B cell (primary cell): ENCODE results near the gene COG4. TPM values are rescaled to one million over a fixed set of nuclear protein-coding genes. Genes with fewer than 3 reads are reported as not detected.

Source experiments
- ATAC-seq: fragments of 200-7000 bp; cut with Tn5 transposase; one replicate; pipeline ENCODE4 v1.10.0; 2021; ENCODE audit warnings: low read depth, mild to moderate bottlenecking, moderate number of reproducible peaks, moderate library complexity
- CTCF ChIA-PET: fragments of 350-600 bp; sonication (Branson Sonifier 250); formaldehyde crosslinking; loops from one replicate; lab custom pipeline; 2021; ENCODE audit warnings: antibody characterized with exemption, inconsistent platforms; lab: Charles Lee
- POLR2A ChIA-PET: fragments of 350-600 bp; sonication (Branson Sonifier 250); formaldehyde crosslinking; loops from one replicate; lab custom pipeline; 2021; ENCODE audit warnings: antibody characterized with exemption; lab: Charles Lee
- DNase-seq: peaks from one replicate; pipeline ENCODE4 v3.0.0; 2013
- H2AFZ ChIP-seq: 2 replicates; pipeline ENCODE4 v1.6.1; 2012; ENCODE audit warnings: mild to moderate bottlenecking, low read depth, low read length; ENCODE audit not compliant: insufficient read depth, poor library complexity, severe bottlenecking
- H3K27ac ChIP-seq, 2 donors: 1 replicate in 1 of 2; 2 replicates in 1 of 2; pipeline ENCODE4 v1.5.1; 2012 to 2013; ENCODE audit warnings: low read length in 2 of 2, mild to moderate bottlenecking in 2 of 2, moderate library complexity in 1 of 2
- H3K27me3 ChIP-seq, 4 experiments: fragments of 200-600 bp in 1 of 4; sonication (generic) in 1 of 4; replicated peaks in 1 of 4; 1 replicate in 2 of 4; 2 replicates in 2 of 4; pipeline versions ENCODE4 v1.6.1 to v1.7.0; 2013 to 2016; ENCODE audit warnings: low read length in 3 of 4, mild to moderate bottlenecking in 2 of 4, mixed read lengths in 1 of 4, moderate library complexity in 1 of 4; ENCODE audit not compliant: insufficient read depth in 4 of 4, control insufficient read depth in 3 of 4; ENCODE audit errors: control extremely low read depth in 1 of 4
- H3K36me3 ChIP-seq, 2 experiments: replicated peaks in 1 of 2; 1 replicate in 1 of 2; 2 replicates in 1 of 2; pipeline versions ENCODE4 v1.6.1 to v1.7.1; 2013; ENCODE audit warnings: low read length in 1 of 2; ENCODE audit not compliant: insufficient read depth in 2 of 2, control insufficient read depth in 1 of 2; ENCODE audit errors: control extremely low read depth in 1 of 2, extremely low read depth in 1 of 2
- H3K4me1 ChIP-seq, 2 donors: fragments of 200-600 bp in 1 of 2; sonication (generic) in 1 of 2; 1 replicate in 1 of 2; 2 replicates in 1 of 2; pipeline versions ENCODE4 v1.5.1 to v1.6.1; 2013 to 2017; ENCODE audit warnings: low read length in 2 of 2; ENCODE audit not compliant: control insufficient read depth in 2 of 2, insufficient read depth in 2 of 2
- H3K4me2 ChIP-seq: replicated peaks from 2 replicates; pipeline ENCODE3; 2012; ENCODE audit warnings: mild to moderate bottlenecking, low read depth, low read length; ENCODE audit not compliant: poor library complexity, severe bottlenecking
- H3K4me3 ChIP-seq, 5 experiments: fragments of 200-600 bp in 1 of 5; sonication (generic) in 1 of 5; 1 replicate in 3 of 5; 2 replicates in 2 of 5; pipeline versions ENCODE4 v1.5.1 to v1.7.0; 2011 to 2016; ENCODE audit warnings: low read length in 4 of 5, mild to moderate bottlenecking in 4 of 5, low read depth in 2 of 5, control low read depth in 1 of 5, moderate library complexity in 1 of 5; ENCODE audit not compliant: insufficient read depth in 1 of 5; ENCODE audit errors: control extremely low read depth in 1 of 5, extremely low read depth in 1 of 5
- H3K79me2 ChIP-seq: fragments of 200-600 bp; sonication (generic); one replicate; pipeline ENCODE4 v1.6.0; 2016; ENCODE audit warnings: low read length; ENCODE audit not compliant: control insufficient read depth, insufficient read depth
- H3K9ac ChIP-seq: fragments of 200-600 bp; sonication (generic); 2 replicates; pipeline ENCODE4 v1.6.1; 2017; ENCODE audit warnings: mild to moderate bottlenecking, low read length, moderate library complexity
- H3K9me3 ChIP-seq, 3 donors: one replicate each; pipeline versions ENCODE4 v1.6.1 to v1.7.1; 2013; ENCODE audit warnings: low read length in 2 of 3; ENCODE audit not compliant: control insufficient read depth in 2 of 3, insufficient read depth in 1 of 3; ENCODE audit errors: control extremely low read depth in 1 of 3
- H4K20me1 ChIP-seq: 2 replicates; pipeline ENCODE4 v1.6.0; 2012; ENCODE audit warnings: mild to moderate bottlenecking, low read length; ENCODE audit not compliant: insufficient read depth, control insufficient read depth, poor library complexity, severe bottlenecking
- H3K27ac Mint-ChIP-seq: one replicate; pipeline ENCODE4 v1.8.0; 2021; ENCODE audit warnings: mixed read lengths
- H3K27me3 Mint-ChIP-seq: one replicate; pipeline ENCODE4 v1.8.0; 2021; ENCODE audit warnings: mixed read lengths
- H3K4me1 Mint-ChIP-seq: one replicate; pipeline ENCODE4 v1.8.0; 2021; ENCODE audit warnings: mixed read lengths
- H3K4me3 Mint-ChIP-seq: one replicate; pipeline ENCODE4 v1.8.0; 2021; ENCODE audit warnings: mixed read lengths
- H3K9me3 Mint-ChIP-seq: one replicate; pipeline ENCODE4 v1.8.0; 2022; ENCODE audit warnings: mixed read lengths; ENCODE audit not compliant: insufficient read depth
- EZH2 ChIP-seq: IDR thresholded peaks from 2 replicates; pipeline ENCODE4 v1.6.1; 2012; ENCODE audit warnings: borderline replicate concordance, low read depth, mild to moderate bottlenecking, moderate library complexity, low read length; ENCODE audit not compliant: insufficient read depth, poor library complexity, severe bottlenecking
- WGBS: methylation state at CpG from one replicate; pipeline ENCODE4 v1.1.5; 2013; ENCODE audit warnings: missing lambda C conversion rate; ENCODE audit not compliant: insufficient coverage; 5-methylcytosine and 5-hydroxymethylcytosine counted together
- intact Hi-C: fragments of 100-400 bp; cut with micrococcal nuclease; formaldehyde crosslinking; loops from one replicate; pipeline ENCODE4 v1.10.0; 2022
- polyA plus RNA-seq: library from polyadenylated mRNA; depleted of rRNA; stranded (reverse); fragments of >200 nt; gene quantifications from 2 replicates; pipeline ENCODE4 v1.2.3, GENCODE V29; 2012
- total RNA-seq, 2 donors: library from RNA; stranded (reverse); fragments of 120-200 nt in 1 of 2; gene quantifications; 1 replicate in 1 of 2; 2 replicates in 1 of 2; pipeline versions ENCODE4 v1.2.3 to v1.2.4, GENCODE V29; 2013 to 2022
- TF ChIP-seq, protein P1 (sequence below): fragments of 200-600 bp; IDR thresholded peaks from one replicate; pipeline ENCODE4 v1.8.0; 2022; ENCODE audit warnings: antibody characterized with exemption, mild to moderate bottlenecking

COG4 gene
- total and polyA plus RNA-seq, 2 donors (not counting 1 experiment from before 2014, with no cell fraction given), result 49.4 to 60.6 TPM

DNA sequence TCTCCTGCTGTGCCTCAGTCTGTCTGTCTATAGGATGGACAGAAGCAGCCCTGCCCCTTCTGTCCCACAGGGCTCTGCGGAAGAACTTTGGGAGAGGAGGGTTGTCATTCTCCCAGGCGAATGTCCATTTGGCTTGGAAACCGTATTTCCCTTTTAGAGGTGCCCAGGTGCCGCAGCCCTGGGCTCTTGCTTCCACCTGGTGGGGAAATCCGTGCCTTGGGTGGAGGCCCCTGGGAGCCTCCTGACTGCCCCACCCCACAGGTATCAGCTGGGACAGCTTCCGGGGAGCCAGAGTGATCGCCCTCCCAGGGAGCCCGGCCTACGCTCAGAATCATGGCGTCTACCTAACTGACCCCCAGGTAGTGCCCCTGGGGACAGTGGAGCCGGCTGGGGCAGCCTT is 56.2 kb downstream of the COG4 start:
- Histone ChIP-seq H3K4me2 (no peak overlapping the region), H3K79me2 (no peaks in the 10 kb centered on the region), H2AFZ (no peak overlapping the region), H3K27ac (no peak overlapping the region), H3K36me3 (peaks cover 0 to 10% of the 10 kb centered on the region in 2 experiments), H3K4me1 (no peaks in the 10 kb centered on the region), H3K9me3 (no peaks in the 10 kb centered on the region), H3K27me3 (no peaks in the 10 kb centered on the region), H3K9ac (no peak overlapping the region), H3K4me3 (no peak overlapping the region), H4K20me1 (no peaks in the 10 kb centered on the region)
- no peak for TF ChIP-seq EZH2
- TF ChIP-seq, protein P1, sequence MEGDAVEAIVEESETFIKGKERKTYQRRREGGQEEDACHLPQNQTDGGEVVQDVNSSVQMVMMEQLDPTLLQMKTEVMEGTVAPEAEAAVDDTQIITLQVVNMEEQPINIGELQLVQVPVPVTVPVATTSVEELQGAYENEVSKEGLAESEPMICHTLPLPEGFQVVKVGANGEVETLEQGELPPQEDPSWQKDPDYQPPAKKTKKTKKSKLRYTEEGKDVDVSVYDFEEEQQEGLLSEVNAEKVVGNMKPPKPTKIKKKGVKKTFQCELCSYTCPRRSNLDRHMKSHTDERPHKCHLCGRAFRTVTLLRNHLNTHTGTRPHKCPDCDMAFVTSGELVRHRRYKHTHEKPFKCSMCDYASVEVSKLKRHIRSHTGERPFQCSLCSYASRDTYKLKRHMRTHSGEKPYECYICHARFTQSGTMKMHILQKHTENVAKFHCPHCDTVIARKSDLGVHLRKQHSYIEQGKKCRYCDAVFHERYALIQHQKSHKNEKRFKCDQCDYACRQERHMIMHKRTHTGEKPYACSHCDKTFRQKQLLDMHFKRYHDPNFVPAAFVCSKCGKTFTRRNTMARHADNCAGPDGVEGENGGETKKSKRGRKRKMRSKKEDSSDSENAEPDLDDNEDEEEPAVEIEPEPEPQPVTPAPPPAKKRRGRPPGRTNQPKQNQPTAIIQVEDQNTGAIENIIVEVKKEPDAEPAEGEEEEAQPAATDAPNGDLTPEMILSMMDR, result peak; percentile 20
- H3K27ac Mint-ChIP-seq, result no peak overlapping the region
- H3K9me3 Mint-ChIP-seq, result no peaks in the 10 kb centered on the region
- ATAC-seq (no peak), DNase-seq (no peak)
- ChIA-PET CTCF (interaction anchor here (1.4 to 1.7 kb wide), 2 partner anchors 73 to 87 kb away, joined by 4 read pairs; no protein-coding TSS in a partner anchor), POLR2A (no interaction called here)
- intact Hi-C loops, result no loop called here
- no peak overlapping the region for H3K4me3 Mint-ChIP-seq
- H3K4me1 Mint-ChIP-seq, result no peaks in the 10 kb centered on the region
- no peaks in the 10 kb centered on the region for H3K27me3 Mint-ChIP-seq
- WGBS, result 93% methylated on average over 11 of the region's 11 CpGs

DNA sequence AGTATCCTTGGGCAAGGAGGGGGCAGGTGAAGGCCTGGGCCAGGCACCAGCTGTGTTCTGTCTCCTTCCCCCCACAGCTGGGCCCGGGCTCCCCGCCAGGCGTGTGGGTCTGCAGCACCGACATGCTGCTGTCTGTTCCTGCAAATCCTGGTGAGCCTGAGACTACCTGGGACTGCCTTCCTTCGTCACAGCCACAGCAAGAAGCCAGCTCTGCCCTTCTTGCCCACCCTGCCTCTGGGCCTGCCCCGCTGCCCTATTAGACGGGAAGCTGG is 56.6 kb downstream of the COG4 start:
- Histone ChIP-seq H3K4me3 (no peak overlapping the region), H3K27ac (no peak overlapping the region), H3K79me2 (peaks cover 2% of the 10 kb centered on the region), H3K9ac (no peak overlapping the region), H4K20me1 (no peaks in the 10 kb centered on the region), H3K4me2 (no peak overlapping the region), H2AFZ (no peak overlapping the region), H3K27me3 (no peaks in the 10 kb centered on the region), H3K36me3 (peaks cover 0 to 10% of the 10 kb centered on the region in 2 experiments), H3K9me3 (no peaks in the 10 kb centered on the region), H3K4me1 (no peaks in the 10 kb centered on the region)
- ATAC-seq (no peak), DNase-seq (no peak)
- Mint-ChIP-seq H3K4me1 (no peaks in the 10 kb centered on the region), H3K27ac (no peak overlapping the region), H3K27me3 (no peaks in the 10 kb centered on the region), H3K9me3 (no peaks in the 10 kb centered on the region), H3K4me3 (no peak overlapping the region)
- TF ChIP-seq, protein P1, result no peak
- no peak for TF ChIP-seq EZH2
- POLR2A ChIA-PET, result no interaction called here
- CTCF ChIA-PET, result interaction anchor here (1.7 kb wide), 1 partner anchor 86 kb away, joined by 4 read pairs; no protein-coding TSS in a partner anchor
- 94% methylated on average over 7 of the region's 7 CpGs for WGBS
- intact Hi-C loops, result no loop called here
